ENCODE results near the gene COX6A2.

Gene COX6A2

GRCh38 chr16:31428279-31428597 lies at the start of gene COX6A2:
COX6A2 (minus strand) TSS chr16:31428360; CDS start chr16:31428325, 35 bp downstream.
- no peak for FAIRE-seq

- no peak for FAIRE-seq
These were observed 49.4 kb upstream of the COX6A2 start for GRCh38 chr16:31477220-31478216.

GRCh38 chr16:31476303-31477219 lies 48.4 kb upstream of the COX6A2 start:
- FAIRE-seq = no peak

GRCh38 chr16:31475946-31476302 lies 47.8 kb upstream of the COX6A2 start:
- no peak for FAIRE-seq

- no peak for FAIRE-seq
These were observed 46.9 kb upstream of the COX6A2 start for GRCh38 chr16:31474773-31475738.

GRCh38 chr16:31474173-31474714 lies 46.1 kb upstream of the COX6A2 start:
- no peak for FAIRE-seq

- FAIRE-seq = no peak
These were observed 45.3 kb upstream of the COX6A2 start for GRCh38 chr16:31473264-31473984.

- no peak for FAIRE-seq
These were observed 44.6 kb upstream of the COX6A2 start for GRCh38 chr16:31472709-31473203.

GRCh38 chr16:31471875-31472708 lies 43.9 kb upstream of the COX6A2 start, which contains the start of gene TGFB1I1:
TGFB1I1 (plus strand) TSS chr16:31472152; CDS start chr16:31472189, 37 bp downstream.
- no peak for FAIRE-seq

- FAIRE-seq = no peak
These were observed 43.2 kb upstream of the COX6A2 start for GRCh38 chr16:31471241-31471874.

- no peak for FAIRE-seq
These were observed 42.5 kb upstream of the COX6A2 start for GRCh38 chr16:31470615-31471014.

GRCh38 chr16:31467858-31468257 lies 39.7 kb upstream of the COX6A2 start:
- no peak for FAIRE-seq

- FAIRE-seq = no peak
These were observed 39.1 kb upstream of the COX6A2 start for GRCh38 chr16:31467151-31467773.

GRCh38 chr16:31466381-31466841 lies 38.3 kb upstream of the COX6A2 start:
- FAIRE-seq = no peak

- FAIRE-seq = no peak
These were observed 37.7 kb upstream of the COX6A2 start for GRCh38 chr16:31465788-31466370.

GRCh38 chr16:31464781-31465260 lies 36.7 kb upstream of the COX6A2 start:
- FAIRE-seq = no peak

- FAIRE-seq = no peak
These were observed 36.2 kb upstream of the COX6A2 start for GRCh38 chr16:31464348-31464769.

All from G401.6 (cell line).